22Rv1 (cell line): ENCODE data around the gene POU3F1.
A peak's percentile ranks its signal among the peaks of the same experiment; 100 is the strongest.

Source experiments
- H3K27ac ChIP-seq: fragments of 450-650 bp; 2 replicates; pipeline ENCODE4 v1.5.1; 2017
- CTCF ChIP-seq: fragments of 450-650 bp; IDR thresholded peaks from 2 replicates; pipeline ENCODE4 v1.5.1; 2017; ENCODE audit warnings: mild to moderate bottlenecking
- ZFX ChIP-seq: fragments of 450-650 bp; IDR thresholded peaks from 2 replicates; pipeline ENCODE4 v1.6.1; 2017; ENCODE audit warnings: antibody characterized with exemption, borderline replicate concordance

The POU3F1 gene

GRCh38 chr1:38074302-38074677 lies 27.7 kb upstream of the POU3F1 start:
- no peak overlapping the region for H3K27ac ChIP-seq
- TF ChIP-seq ZFX (no peak), CTCF (no peak)

DNA sequence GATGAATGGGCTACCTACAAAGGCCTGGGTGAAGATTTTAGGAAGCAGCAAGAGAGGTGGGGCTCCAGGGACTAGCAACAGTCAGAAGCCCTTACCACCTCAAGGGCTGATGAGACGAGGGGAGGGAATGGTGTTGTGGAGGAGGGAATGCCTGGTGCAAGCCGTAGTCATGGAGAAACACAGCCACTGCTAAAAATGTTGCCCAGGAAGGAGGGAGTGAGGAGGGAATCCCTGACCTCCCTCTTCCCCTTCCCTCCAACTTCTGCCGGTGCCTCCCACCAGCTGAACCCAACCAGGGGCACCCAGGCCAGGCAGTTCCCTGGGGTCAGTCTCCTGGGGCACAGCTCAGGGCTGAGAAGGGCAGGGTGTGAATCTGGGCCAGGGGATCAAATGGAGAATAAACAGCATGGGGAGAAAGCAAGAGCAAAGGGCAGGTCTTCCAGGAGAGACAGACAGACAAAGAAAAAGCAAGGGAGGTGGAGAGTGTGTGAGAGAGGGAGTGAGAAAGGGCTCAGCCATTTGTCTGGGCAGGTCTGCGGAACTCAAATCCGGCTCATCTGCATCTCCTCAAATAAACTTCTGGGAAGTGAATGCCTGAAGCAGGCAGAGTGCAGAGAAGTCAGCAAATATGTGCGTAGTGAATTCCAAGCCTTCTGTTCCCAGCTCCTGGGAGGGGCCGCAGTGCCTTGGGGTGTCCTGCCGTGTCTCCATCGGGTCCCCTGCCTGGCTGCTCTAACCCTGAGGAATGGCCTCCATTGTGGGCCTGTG lies 27.1 kb upstream of the POU3F1 start:
- TF ChIP-seq ZFX: no peak
- no peak for TF ChIP-seq CTCF
- H3K27ac ChIP-seq: no peak overlapping the region

DNA sequence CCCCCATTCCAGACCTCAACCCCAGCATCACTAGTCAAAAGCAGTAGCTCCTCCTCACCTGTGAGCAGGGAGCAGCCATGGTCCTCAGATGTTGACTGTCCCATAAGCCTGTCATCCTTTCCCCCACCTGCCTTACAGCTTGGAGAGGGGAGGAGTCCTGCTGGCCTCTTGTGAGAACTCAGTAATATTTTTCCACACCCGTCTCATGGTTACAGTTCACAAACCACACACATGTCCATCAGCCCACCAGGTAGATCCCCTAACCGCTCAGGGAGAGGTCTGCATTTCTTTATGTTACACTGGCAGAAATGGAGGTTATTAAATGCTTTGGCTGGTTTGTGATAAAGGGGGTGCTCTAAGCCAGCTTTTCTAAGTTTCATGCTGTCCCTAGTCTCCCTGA lies 26.3 kb upstream of the POU3F1 start:
- no peak overlapping the region for H3K27ac ChIP-seq
- TF ChIP-seq CTCF (no peak), ZFX (no peak)

- TF ChIP-seq CTCF (peak; percentile 35), ZFX (no peak)
- H3K27ac ChIP-seq: no peak overlapping the region
Observed at GRCh38 chr1:38071312-38072256, 25.0 kb upstream of the POU3F1 start.

DNA sequence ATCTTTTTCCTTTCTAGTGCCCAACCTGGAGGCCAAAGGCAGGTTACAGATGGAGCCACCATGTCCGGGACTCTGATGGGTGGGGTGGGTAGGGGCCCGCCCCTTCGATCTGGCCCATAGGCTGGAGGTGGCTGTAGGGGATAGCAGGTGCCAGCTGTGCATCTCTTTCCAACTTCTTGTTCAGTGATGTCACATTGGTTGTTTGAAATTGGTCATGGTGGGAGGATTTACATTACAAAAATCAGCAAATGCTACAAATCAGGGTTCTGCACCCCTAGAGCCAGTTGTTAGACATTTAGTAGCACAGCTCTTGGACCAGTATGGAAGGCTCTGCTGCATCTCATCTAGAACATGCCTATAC lies 22.4 kb upstream of the POU3F1 start:
- TF ChIP-seq CTCF (no peak), ZFX (no peak)
- H3K27ac ChIP-seq: no peak overlapping the region

GRCh38 chr1:38068220-38068979 lies 21.8 kb upstream of the POU3F1 start:
- H3K27ac ChIP-seq: no peak overlapping the region
- no peak for TF ChIP-seq ZFX
- TF ChIP-seq CTCF: no peak
